ENCODE data around the gene ADGRA1.

The ADGRA1 gene

DNA sequence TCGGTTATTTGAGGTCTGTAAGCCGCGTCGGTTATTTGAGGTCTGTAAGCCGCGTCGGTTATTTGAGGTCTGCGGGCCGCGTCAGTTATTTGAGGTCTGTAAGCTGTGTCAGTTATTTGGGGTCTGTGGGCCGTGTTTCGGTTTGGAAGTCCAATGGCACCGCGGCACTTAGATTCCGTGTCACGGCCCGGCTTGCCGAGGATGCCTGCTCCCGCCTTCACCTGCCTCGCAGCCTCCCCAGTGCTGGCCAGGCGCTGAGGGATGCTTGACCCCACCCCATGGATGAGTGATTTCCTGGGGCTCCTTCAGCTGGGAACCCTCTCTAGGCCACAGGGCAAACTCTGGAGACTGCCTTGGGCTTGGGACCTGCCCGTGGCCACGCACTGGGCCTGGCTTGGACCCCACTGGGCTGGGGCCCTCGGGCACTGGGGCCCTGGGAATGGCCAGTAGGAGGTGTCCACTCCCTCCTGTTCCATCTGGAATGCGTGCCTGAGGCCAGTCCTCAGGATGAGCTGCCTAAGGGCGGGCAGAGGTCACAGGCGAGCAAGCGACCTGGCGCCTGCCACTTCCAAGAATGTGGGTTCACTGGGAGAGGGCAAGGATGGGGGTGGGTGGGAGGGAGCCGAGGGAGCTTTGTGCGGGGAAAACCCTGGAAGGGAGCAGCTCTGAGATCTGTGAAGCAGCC, 25.6 kb downstream of the ADGRA1 start:
- no peak for DNase-seq (ENCODE audit: low spot score)

DNA sequence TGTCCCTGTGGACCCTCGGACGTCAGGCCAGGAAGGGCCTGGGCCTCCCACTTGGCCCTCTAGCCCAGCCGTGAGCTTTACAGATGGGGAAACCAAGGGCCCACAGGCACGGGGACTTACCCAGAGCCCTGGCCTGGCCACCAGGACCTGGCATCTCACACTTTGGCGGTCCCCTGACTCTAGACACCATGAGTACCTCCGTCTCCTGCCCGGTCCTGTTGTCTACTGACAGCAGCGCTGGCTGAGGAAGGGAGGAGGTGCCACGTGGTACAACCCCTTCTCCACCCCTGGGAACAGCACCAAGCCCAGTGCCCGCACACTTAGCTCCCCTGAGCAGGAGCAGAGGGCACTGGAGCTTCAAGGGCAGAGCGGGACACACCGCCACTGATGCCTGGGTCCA, 26.1 kb downstream of the ADGRA1 start:
- no peak for DNase-seq (ENCODE audit: low spot score)

DNA sequence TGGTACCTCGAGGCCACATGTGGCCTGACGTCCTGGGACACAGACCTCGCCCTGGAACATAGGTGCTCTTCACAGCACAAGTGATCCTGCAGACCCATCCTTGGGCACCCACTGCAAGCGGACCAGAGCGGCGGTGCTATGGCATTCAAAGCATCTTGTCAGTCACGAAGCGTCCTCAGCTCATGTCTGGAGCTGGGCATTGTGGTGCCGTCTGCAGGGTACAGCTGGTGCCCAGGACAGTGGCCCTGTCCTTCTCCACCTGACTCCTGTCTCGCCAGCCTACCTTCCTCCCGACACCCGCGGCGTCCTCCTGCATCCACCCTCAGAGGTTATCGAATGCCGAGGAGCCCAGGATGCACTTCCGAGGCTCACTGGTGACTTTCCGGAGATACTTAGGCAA, 26.5 kb downstream of the ADGRA1 start:
- DNase-seq (ENCODE audit: low spot score): no peak

DNA sequence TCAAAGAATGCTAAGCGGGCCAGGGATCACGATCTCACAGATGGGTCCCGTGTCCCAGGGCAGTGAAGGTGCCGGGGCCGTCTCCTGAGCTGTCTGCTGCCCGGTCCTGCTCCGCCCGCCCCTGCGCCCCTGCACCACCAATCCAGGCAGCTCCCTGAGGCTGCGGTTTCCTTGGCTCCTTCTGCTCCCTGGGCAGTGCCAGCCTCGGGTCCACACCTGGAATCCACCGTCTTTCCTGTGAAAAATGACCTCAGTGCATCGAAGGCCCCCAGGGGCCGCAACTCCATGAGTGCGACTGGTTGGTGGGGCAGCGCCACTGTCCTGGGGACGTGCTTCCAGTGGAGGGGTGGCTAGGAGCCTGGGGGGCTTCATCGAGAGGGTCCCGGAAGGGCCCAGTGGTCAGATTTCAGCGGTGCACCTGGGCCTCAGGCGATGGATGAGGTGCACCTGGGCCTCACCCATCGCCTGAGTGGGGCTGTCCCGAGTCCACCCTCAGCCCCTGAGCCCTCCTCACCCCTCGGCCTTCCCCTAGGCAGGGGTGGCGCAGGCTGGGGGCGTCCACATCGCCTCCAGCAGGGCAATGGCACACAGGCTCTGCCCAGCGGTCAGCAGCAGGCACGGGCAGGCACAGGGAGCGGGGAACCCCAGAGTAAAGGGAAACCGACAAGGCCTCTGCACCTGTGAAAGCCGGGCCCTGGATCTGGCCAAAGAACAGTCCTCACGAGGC, 27.2 kb downstream of the ADGRA1 start:
- no peak for DNase-seq (ENCODE audit: low spot score)

DNA sequence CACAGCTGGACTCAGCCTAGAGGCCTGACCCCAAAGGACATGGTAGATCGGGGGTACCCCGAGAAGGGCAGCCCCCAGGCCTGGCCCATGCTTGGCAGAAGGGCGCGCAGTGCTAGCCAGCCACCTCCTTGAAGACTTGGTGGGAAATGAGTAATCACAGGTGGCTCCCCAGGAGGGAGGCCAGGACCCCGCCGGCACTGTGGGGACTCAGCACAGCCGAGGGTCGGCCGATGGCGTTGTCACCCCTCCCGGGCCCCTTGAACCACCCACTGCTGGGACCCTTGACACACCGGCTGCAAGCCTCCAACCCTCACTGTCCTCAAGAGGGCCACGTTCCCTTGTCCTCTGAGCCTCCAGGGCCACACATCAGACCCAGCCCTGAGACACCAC, 27.7 kb downstream of the ADGRA1 start:
- DNase-seq (ENCODE audit: low spot score): no peak

DNA sequence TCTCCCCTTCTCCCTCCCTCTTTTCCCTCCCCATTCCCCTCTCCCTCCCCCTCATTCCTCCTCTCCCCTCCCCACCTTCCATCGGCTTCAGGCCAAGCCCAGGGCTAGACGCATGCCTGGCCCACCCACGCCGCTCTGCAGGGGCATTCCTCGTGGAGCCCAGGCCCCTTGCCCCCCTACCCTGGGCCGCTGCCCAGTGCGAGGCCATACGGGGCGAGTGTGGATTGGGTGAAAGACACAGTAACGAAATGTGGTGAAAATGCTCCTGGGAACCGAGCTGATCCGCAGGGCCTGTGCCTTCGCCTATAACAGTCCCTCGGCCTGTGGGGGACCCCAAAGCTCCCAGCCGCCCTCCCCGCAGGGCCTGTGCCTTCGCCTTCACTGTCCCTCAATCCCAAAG, 28.3 kb downstream of the ADGRA1 start:
- no peak for DNase-seq (ENCODE audit: low spot score)

DNA sequence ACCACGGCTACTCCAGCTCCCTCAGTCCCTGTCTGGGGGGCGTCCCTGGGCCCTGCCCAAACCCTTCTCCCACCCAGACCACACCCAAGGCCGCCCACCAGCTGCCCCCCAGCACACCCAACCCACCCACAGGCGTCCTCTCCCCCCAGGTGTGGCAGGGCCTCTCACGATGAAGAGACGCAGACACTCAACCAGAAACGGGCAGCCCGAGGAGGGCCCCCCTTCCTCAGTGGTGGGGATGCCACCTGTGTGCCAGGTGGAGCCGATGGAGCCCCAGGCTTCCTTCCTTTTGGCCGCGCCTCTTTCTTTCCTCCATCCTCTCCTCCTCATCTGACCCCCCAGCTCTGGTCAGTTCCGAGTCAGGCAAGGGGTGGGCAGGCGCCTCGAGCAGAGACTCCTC, 28.7 kb downstream of the ADGRA1 start:
- DNase-seq (ENCODE audit: low spot score): no peak

DNA sequence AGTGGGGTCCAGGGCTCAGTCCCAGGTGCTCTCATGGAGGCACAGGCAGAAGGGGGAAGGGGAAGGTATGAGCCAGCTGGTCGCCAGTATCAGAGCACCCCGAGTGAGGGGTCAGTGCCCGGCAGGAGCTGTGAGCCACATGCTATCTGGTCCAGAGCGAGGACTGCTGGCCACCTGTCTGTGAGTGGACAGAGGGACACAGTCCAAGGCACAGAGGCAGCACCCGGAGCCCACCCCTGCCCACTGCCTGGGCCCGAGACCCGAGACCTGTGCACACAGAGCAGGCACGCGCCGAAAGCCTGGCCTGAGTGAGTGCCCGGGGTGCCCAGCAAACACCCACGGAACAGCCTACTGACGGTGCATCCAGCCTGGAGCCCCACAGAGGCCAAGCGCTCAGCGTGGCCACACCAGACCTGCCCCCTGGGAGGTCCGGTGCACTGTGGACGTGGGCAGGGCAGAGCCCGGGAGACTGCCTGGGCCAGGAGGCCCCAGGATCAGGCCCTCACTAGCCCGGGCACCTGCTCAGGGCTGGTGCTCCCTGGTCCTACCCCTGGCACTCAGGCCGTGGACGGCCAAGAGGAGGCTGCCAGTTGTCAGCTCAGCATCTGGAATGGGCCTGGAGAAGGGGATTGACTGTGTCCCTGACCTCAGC, 29.4 kb downstream of the ADGRA1 start:
- no peak for DNase-seq (ENCODE audit: low spot score)

DNA sequence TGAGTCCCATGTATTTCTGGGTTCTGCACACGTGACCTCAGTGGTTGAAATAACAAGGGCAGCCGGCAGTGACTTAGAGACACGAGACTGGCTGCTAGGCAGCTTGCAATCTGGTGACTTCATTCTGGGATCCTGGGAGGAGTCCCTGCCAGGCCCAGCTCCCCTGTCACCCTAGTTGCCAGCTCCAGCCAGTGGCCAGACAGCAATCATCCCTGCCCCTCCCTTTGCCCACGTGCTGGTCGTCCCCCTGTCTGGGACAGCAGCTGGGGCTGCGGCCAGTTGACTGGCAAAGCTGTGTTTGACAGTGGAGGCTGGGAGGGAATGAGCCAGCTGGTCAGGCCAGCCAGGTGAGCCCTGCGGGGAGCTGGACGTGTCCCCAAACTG, 30.0 kb downstream of the ADGRA1 start:
- DNase-seq (ENCODE audit: low spot score): no peak

DNA sequence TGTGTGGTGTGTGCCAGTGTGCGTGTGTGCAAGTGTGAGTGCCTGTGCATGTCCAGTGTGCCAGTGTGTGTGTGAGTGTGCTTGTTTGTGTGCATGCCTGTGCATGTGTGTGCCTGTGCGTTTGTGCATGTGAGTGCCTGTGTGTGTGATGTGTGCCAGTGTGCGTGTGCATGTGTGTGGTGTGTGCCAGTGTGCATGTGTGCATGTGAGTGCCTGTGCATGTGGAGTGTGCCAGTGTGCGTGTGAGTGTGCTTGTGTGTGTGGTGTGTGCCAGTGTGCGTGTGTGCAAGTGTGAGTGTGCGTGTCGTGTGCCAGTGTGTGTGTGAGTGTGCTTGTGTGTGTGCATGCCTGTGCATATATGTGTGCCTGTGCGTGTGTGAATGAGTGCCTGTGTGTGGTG, 33.8 kb downstream of the ADGRA1 start:
- no peak for DNase-seq (ENCODE audit: low spot score)

DNA sequence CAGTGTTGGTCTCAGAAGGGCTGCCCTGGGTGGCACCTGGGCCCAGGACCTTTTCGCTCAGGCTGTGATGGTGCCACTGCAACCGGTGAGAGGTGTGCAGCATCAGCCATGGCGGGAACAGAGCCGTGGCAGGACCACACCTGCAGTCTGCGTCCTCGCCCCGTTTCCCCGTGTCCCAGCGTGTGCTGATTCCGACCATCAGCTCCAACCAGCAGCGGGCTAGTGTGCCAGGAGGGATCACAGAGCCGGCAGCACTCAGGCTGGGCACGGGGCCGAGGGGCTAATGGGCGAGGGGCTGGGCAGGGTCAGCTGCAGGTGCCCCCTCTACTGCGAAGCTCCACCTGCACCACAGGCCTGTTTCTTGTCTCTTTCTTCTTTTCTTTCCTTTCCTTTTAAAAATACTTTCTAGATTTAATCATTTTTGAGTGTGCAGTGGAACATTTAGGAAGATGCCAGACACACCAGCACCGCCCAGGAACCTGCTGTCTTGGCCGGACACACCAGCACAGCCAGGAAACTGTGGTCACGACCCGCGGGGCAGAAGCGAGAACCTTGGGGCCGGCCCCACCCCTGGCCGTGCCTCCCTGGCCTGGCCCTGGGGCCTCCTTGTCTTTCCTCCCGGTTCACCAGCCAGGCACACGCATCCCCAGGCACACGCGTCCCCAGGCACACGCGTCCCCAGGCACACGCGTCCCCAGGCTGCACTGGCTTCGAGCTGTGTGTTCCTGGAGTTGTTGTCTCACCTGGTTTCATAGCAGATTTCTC, 34.6 kb downstream of the ADGRA1 start:
- no peak for DNase-seq (ENCODE audit: low spot score)

DNA sequence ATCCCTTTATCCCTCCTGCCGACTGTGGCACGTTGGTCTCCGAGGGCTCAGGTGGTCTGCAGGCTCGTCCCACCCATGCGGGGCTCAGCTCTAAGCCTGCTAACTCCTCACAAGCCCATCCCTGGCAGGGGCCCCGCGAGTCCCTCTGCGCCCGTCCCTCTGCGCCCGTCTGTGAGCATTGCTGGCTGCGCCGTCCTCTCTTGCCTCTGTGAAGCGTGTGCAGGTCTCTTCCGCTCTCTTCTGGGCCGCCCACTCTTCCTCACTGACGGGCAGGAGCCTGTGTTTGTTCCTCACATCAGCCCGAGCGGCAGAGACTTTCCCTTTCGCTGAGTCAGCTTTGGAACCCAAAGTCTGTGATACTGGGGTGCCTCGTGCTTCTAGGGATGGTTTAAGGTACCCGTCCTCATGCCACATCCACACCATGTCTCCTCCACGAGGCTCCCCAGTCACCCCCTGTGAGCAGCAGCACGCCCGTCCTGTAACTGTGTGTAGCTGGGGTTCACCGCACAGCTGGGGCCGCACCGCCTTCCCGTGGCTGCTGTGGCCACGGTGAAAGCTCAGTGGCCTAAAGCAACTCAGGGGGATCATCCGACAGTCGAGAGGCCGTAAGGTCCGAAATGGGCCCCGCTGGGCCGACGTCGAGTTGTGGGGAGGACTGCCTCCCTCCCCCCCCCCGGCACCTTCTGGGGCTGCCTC, 35.5 kb downstream of the ADGRA1 start:
- DNase-seq (ENCODE audit: low spot score): no peak

DNA sequence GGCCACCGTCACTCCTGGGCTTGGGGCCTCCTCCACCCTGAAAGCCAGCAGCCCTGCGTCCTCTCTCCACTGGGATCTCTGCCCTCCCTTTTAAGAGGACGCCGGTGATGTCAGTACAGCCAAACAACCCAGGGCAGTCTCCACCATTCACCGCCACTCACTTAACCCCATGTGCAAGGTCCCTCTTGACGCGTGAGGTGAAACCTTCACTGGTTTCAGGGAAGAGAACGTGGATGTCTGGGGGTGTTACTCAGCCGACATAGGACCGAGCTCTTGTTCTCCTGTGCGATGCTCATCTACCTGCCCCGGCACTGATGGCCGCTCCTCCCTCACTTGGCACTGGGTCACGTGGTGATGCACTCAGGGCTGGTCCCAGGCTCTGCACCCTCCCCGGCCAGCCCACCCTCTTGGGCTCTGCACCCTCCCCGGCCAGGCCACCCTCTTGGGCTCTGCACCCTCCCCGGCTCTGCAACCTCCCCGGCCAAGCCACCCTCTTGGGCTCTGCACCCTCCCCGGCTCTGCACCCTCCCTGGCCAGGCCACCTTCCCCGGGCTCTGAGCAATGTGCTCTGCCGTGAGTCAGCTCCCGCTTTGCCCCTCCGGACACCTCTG, 36.1 kb downstream of the ADGRA1 start:
- DNase-seq (ENCODE audit: low spot score): no peak

DNA sequence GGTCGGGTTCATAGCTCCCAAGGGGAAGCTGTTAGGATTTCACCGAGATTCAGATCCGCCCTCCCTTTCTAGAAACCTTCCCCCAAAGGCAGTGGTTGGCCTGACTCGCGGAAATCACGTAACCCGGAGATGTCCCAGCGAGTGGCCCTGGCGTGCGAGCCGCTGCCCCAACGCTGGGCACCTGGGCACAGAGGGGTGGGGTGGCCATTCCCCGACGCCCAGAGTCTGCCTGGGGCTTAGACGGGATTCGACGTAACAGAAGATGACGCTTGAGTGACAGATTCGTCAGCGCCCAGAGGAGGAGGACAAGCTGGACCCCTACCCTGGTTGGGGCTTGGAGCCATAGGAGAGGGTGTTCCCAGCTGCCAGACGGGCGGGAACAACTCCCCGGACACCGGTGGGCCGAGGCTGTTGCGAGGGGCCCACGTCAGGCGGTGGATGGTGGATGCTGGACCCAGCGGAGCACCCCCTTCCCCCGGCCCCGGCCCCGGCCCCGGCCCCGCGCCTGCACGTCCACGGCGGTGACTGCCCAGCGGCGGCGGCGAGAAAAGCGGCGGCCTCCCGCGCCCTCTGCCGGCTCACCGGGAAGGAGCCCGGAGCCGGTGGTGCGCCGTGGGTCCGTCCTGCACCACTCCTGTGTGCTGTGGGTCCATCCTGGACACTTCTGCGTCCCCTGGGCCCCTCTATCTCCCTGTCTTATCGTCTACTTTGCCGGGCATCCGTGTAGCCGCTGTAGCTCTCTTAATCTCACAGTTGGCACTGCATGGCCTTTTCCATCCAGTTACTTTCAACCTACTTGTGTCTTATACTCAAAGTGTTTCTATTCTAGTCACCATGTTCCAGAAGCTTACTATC, 36.9 kb downstream of the ADGRA1 start:
- DNase-seq (ENCODE audit: low spot score): no peak

DNA sequence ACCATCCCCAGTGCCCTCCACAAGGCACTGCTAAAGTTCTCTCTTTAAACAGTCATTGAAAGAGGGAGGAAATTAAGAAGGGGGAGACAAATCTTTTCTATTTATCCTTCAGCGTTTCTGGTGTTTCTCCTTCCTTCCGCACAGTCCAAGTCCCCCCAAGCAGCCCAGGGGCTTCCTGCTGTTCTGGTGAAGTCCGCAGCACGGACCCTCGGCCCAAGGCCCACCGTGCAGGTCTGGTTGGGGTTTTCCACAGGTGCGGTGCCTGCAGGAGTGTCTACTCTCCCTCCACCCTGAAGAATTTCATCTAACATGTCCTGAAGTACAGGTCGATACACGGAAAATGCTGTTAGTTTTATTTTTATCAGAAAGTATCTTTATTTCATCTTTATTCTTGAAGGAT, 38.2 kb downstream of the ADGRA1 start:
- DNase-seq (ENCODE audit: low spot score): no peak

DNA sequence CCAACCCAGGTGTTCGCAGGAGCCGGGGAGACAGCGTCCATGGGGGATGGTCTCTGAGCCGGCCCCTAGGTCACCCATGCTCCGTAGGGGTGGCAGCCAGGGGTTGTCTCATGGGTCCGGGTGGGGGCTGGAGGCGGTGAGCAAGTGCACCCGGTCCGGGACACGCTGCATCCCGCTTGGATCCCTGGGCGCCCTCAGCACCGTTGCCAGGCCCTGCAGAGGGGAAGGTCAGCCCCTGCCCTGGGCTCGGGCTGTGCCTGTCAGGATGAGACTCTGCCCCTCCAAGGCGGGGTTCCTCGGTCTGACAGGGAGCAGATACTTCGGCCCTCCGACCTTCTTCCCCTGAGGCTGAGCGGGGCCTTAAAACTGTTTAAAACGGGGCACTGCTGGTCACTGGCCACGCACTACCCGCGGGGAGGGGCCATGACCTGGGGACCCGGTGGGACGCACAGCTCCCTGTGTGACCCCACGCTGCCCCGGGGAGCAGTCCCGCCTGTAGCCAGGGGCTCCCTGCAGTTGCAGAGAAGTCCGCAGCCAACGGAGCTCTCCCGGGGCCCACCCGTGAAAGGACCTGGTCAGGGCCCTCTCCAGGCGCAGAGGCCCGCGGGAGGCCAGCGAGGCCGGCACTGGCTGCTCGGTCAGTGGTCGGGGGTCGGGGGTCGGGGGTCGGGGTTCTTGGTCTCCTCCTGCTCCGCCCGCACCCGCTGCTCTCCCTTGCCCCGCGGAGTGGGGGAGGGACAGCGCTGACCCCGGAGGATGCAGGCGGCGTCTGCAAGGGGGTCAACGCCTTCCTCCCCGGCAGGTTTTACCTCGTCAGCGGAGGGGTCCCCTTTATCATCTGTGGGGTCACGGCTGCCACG, 38.9 kb downstream of the ADGRA1 start:
- peak; percentile 47 for DNase-seq (ENCODE audit: low spot score)

DNA sequence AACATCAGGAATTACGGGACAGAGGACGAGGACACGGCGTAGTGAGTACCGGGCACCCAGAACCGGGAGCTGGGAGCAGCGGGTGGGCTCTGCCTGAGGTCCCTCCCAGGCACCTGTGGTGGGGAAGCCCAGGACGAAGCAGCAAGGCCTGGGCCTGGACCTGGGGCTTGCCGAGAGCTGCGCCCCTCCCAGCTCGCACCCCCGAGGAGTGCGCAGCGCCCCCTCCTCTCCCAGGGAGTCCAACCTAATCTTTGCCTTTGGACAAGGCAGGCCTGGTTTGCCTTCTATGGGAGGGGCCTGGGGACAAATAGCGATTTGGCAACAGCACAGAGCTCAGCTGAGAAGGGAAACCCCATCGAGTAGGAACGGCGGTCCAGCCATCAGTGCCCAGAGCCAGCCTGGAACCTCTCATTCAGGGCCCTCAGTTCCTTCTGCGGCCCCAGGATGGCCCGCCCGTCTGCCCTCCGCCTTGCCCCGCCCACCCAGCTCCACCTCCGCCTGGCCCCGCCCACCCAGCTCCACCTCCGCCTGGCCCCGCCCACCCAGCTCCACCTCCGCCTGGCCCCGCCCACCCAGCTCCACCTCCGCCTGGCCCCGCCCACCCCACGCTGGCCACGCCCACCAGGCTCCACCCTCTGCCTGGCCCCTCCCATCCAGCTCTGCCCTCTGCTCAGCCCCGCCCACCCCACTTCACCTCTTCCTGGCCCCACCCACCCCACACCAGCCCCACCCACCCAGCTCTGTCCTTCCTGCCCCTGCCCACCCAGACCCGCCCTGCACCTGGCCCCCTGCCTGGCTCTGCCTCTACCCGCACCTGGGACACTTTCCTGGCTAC, 39.8 kb downstream of the ADGRA1 start:
- DNase-seq (ENCODE audit: low spot score): peak; percentile 57

DNA sequence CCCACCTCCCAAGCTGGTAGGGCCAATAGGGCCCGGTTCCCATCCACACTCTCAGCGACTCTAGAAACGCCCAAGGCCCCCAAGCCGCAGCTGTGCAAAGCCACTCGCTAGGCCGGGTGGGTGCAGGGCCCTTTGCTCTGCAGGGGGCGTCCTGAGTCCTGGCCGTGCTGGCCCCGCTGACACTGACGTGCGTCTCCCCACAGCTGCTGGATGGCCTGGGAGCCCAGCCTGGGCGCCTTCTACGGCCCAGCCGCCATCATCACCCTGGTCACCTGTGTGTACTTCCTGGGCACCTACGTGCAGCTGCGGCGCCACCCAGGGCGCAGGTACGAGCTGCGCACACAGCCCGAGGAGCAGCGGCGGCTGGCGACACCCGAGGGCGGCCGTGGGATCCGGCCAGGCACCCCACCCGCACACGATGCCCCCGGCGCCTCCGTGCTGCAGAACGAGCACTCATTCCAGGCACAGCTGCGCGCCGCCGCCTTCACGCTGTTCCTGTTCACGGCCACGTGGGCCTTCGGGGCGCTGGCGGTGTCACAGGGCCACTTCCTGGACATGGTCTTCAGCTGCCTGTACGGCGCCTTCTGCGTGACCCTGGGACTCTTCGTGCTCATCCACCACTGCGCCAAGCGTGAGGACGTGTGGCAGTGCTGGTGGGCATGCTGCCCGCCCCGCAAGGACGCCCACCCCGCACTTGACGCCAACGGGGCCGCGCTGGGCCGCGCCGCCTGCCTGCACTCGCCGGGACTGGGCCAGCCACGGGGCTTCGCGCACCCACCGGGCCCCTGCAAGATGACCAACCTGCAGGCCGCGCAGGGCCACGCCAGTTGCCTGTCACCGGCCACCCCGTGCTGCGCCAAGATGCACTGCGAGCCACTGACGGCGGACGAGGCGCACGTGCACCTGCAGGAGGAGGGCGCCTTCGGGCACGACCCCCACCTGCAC, 40.7 kb downstream of the ADGRA1 start:
- DNase-seq (ENCODE audit: low spot score): peak; percentile 61

All from left forelimb (tissue), 1 donor.